GM12865 (cell line): ENCODE measurements around the gene TRMT2A.

Source experiments
- DNase-seq: peaks from one replicate; pipeline ENCODE4 v3.0.0; 2010; ENCODE audit warnings: low read depth
- H3K4me3 ChIP-seq: 2 replicates; pipeline ENCODE4 v1.5.1; 2011; ENCODE audit warnings: mild to moderate bottlenecking, low read depth, low read length, control low read depth
- TF ChIP-seq, protein P1 (sequence below): IDR thresholded peaks from 2 replicates; pipeline ENCODE4 v1.5.1; 2011; ENCODE audit warnings: low read length, control low read depth, low read depth, inconsistent platforms; ENCODE audit not compliant: insufficient read depth; ENCODE audit errors: missing control alignments

Gene TRMT2A

DNA sequence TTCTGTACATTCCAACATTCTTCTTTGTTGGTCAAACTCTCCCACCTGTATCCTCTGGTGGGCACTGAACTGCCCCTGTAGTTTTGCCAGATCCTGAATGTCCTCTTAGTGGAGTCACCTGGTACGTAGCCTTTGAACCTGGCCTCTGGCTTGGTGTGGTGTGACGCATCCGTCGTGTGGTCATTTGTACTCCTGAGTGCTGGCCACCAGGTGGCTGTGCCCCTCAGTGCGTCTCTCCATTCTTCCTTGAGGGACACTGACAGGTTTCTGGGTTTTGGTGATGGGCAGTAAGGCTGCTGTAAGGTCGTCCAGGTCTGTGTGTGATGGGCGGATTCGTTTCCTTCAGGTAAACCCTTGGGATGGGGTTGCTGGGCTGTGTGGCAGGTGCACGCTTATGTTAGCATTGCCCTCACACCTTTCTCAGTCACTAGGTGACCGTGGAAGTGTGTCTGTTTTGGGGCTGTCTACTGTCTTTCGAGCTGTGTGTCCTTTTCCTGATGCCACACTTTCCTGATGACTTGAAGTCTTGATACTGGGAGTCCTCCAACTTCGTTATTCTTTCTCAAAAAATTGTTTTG lies 14.7 kb downstream of the TRMT2A start:
- TF ChIP-seq, protein P1, sequence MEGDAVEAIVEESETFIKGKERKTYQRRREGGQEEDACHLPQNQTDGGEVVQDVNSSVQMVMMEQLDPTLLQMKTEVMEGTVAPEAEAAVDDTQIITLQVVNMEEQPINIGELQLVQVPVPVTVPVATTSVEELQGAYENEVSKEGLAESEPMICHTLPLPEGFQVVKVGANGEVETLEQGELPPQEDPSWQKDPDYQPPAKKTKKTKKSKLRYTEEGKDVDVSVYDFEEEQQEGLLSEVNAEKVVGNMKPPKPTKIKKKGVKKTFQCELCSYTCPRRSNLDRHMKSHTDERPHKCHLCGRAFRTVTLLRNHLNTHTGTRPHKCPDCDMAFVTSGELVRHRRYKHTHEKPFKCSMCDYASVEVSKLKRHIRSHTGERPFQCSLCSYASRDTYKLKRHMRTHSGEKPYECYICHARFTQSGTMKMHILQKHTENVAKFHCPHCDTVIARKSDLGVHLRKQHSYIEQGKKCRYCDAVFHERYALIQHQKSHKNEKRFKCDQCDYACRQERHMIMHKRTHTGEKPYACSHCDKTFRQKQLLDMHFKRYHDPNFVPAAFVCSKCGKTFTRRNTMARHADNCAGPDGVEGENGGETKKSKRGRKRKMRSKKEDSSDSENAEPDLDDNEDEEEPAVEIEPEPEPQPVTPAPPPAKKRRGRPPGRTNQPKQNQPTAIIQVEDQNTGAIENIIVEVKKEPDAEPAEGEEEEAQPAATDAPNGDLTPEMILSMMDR, result no peak
- DNase-seq, result no peak

DNA sequence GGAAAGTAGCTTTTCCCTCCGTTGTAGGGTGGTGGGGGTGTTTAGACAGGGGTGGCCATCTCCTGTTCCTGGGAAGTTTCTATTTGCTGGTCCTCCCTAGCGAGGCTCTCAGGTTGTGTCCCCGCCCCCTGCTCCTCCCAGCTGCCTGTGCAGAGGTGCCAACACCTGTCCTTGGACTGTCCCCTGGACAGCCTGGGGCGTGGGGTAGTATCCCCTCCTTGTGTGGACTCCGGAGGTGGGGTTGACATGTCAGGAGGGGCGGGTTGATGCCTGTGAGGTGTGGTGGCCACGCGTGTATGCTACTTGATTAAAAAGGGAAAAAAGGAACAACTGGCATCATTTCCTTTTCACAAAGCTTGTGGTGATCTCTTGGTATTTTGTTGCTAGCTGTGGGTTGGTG lies 15.4 kb downstream of the TRMT2A start:
- TF ChIP-seq, protein P1, result no peak
- no peak overlapping the region for H3K4me3 ChIP-seq
- no peak for DNase-seq

More for the DNA sequence above, 14.7 kb downstream of the TRMT2A start:
- no peak overlapping the region for H3K4me3 ChIP-seq

DNA sequence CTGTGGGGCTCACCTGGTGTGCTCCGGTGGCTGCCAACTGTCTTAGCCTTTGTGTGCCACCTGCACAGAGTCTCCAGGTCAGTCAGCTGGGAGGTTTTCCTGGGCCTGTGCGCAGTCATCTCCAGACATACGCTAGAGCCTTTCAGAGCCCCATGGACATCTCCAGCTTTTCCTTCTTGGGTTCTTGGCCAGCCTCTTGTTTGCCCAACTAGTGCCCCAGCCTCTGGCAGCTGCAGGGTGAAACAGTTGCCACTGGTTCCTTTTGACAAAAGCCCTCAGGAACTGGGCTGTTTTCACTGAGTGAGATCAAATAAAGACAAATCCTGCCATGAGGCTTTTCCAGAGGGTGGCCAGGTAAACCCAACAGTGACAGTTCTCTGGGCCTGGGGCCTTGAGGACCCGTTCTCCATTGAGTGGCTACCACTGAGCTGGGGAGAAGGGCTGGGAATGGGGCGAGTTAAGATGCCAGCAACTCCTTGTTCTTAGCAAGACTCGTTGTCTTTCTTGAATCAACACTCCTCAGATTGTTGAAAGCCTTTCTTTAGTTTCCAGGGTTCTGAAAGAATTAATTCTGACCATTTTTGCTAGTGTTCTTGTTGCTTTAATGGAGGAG lies 17.8 kb downstream of the TRMT2A start:
- no peak for DNase-seq
- TF ChIP-seq, protein P1, result no peak
- H3K4me3 ChIP-seq, result no peak overlapping the region

DNA sequence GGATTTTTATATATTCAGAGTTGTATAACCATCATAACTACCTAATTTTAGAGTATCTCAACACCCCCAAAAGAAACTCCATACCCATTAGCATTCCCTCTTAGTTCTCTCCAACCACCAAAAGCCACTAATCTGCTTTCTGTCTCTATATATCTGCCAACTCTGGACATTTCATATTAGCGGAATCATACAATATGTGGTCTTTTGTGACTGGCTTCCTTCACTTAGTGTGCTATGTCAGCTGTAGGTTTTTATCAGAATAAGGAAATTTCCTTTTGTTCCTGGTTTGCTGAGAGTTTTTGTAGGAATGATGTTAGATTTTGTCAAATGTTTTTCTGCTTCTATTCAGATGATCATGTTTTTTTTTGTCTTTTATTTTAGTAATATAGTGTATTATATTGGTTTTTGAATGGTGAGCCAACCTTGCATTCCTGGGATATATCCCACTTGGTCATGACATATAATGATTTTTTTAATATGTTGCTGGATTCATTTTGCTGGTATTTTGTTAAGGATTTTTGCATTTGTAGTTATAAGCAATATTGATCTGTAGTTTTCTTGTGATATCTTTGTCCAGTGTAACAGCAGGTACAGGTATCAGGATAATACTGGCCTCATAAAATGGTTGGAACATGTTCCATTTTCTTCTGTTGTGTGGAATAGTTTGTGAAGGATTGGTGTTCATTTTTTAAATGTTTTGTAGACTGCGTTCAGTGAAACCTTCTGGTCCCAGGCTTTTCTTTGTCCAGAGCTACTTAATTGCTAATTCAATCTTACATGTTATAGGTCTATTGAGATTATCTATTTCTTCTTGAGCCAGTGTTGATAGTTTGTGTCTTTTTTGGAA lies 20.2 kb downstream of the TRMT2A start:
- TF ChIP-seq, protein P1, result no peak
- H3K4me3 ChIP-seq, result no peak overlapping the region
- DNase-seq, result no peak

DNA sequence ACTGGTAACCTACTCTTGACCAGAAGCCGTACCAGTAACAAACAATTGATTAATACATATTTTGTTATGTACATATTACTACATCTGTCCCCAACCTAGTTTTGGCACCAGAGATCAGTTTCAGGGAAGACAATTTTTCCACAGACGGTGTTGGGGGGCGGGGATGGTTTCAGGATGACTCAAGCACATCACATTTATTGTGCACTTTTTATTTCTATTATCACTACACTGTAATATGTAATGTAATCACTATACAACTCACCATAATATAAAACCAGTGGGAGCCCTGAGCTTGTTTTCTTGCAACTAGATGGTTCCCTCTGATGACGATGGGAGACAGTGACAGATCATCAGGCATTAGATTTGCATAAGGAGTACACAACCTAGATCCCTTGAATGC lies 21.5 kb downstream of the TRMT2A start:
- H3K4me3 ChIP-seq, result no peak overlapping the region
- no peak for DNase-seq
- TF ChIP-seq, protein P1, result no peak

DNA sequence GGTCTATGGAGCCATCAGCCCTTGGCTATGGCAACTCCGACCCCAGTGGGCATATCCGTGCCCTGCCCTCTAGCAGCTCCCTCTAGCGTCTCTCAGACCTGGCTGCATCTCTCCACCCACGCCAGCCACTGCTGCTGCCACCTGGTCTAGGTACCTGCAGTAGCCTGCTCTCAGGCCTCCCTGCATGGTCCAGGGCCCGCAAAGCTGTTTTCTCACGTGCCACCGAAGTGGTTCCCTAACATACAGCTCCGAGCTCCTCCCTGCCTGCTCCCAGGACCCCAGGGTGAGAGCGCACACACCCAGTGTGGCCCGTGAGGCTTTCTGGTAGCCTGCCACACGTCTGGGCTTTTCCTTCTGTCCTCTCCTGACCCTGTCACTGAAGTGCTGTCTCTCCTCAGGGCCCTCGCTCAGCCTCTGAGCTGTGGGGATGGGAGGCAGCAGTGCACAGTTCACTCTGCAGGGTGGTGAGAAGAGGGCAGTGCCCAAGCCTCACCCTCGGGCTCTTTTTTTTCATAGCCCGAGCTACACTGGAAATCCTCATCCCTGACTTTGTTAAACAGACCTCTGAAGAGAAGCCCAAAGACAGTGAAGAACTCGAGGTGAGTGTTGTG lies 22.7 kb downstream of the TRMT2A start:
- H3K4me3 ChIP-seq, result no peak overlapping the region
- TF ChIP-seq, protein P1, result no peak

More for the DNA sequence above, 22.7 kb downstream of the TRMT2A start:
- no peak for DNase-seq
